ENCODE results near the gene ATP10B. TPM values are rescaled to one million over a fixed set of nuclear protein-coding genes. Genes with fewer than 3 reads are reported as not detected.

The ATP10B gene
- total and polyA plus RNA-seq, 3 experiments from 2014 or later: not detected

- H3K36me3 ChIP-seq (ENCODE audit: insufficient read depth, low read length): no peaks in the 10 kb centered on the region
- no peak for DNase-seq
- CTCF ChIA-PET: no interaction called here
- no peak overlapping the region for H3K27ac ChIP-seq (ENCODE audit: low read depth, low read length)
- POLR2A ChIA-PET: no interaction called here
- H3K27me3 ChIP-seq (ENCODE audit: insufficient read depth, low read length, poor library complexity, severe bottlenecking): no peaks in the 10 kb centered on the region
- Mint-ChIP-seq H3K36me3 (no peaks in the 10 kb centered on the region), H3K27me3 (peaks cover 4 to 5% of the 10 kb centered on the region in 2 donors), H3K27ac (no peak overlapping the region), H3K9me3 (peaks cover 0 to 8% (median 0%) of the 10 kb centered on the region in 5 donors), H3K4me1 (no peaks in the 10 kb centered on the region), H3K4me3 (no peak overlapping the region)
- no peak overlapping the region for H3K4me3 ChIP-seq (ENCODE audit: low read length)
- no peaks in the 10 kb centered on the region for H3K4me1 ChIP-seq (ENCODE audit: insufficient read depth, low read length)
- no peaks in the 10 kb centered on the region for H3K9me3 ChIP-seq (ENCODE audit: low read length)
These were observed 166.8 kb downstream of the ATP10B start for GRCh38 chr5:160685219-160685618.

GRCh38 chr5:160679567-160680309 is 172.3 kb downstream of the ATP10B start:
- Histone ChIP-seq H3K4me3 (ENCODE audit: low read length) (no peak overlapping the region), H3K36me3 (ENCODE audit: insufficient read depth, low read length) (no peaks in the 10 kb centered on the region), H3K27me3 (ENCODE audit: insufficient read depth, low read length, poor library complexity, severe bottlenecking) (no peaks in the 10 kb centered on the region), H3K9me3 (ENCODE audit: low read length) (no peaks in the 10 kb centered on the region), H3K4me1 (ENCODE audit: insufficient read depth, low read length) (no peaks in the 10 kb centered on the region), H3K27ac (ENCODE audit: low read depth, low read length) (no peak overlapping the region)
- Mint-ChIP-seq H3K36me3 (no peaks in the 10 kb centered on the region), H3K4me1 (no peaks in the 10 kb centered on the region), H3K9me3 (no peaks in the 10 kb centered on the region), H3K27me3 (peaks cover 7% of the 10 kb centered on the region in 2 donors), H3K4me3 (no peak overlapping the region), H3K27ac (no peak overlapping the region)
- CTCF ChIA-PET: no interaction called here
- no peak for DNase-seq
- POLR2A ChIA-PET: no interaction called here

DNA sequence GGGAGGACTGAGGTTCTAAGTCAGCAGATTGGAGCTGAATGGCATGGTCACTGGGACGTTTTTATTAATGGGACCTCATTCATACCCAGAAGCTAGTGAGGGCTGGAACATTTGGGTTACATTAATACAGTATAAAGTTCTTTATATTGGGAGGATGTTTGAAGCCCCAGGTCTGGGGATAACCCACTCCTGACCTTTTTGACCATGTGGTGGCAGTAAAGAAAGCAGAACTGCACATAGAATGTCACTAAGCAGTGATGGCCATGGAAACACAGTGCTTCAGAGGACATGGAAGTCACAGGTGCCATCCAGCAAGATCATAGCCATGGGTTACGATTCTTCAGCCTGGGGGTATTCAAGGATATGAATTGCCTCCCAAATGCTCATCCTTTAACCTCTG is 176.0 kb downstream of the ATP10B start:
- Mint-ChIP-seq H3K36me3 (no peaks in the 10 kb centered on the region), H3K27ac (no peak overlapping the region), H3K4me3 (no peak overlapping the region), H3K9me3 (no peaks in the 10 kb centered on the region), H3K4me1 (no peaks in the 10 kb centered on the region), H3K27me3 (peaks cover 4 to 18% of the 10 kb centered on the region in 2 donors)
- ChIA-PET CTCF (no interaction called here), POLR2A (no interaction called here)
- H3K27ac ChIP-seq (ENCODE audit: low read depth, low read length): no peak overlapping the region
- H3K36me3 ChIP-seq (ENCODE audit: insufficient read depth, low read length): no peaks in the 10 kb centered on the region
- H3K27me3 ChIP-seq (ENCODE audit: insufficient read depth, low read length, poor library complexity, severe bottlenecking): no peaks in the 10 kb centered on the region
- no peak for DNase-seq
- H3K9me3 ChIP-seq (ENCODE audit: low read length): no peaks in the 10 kb centered on the region
- no peak overlapping the region for H3K4me3 ChIP-seq (ENCODE audit: low read length)
- no peaks in the 10 kb centered on the region for H3K4me1 ChIP-seq (ENCODE audit: insufficient read depth, low read length)

DNA sequence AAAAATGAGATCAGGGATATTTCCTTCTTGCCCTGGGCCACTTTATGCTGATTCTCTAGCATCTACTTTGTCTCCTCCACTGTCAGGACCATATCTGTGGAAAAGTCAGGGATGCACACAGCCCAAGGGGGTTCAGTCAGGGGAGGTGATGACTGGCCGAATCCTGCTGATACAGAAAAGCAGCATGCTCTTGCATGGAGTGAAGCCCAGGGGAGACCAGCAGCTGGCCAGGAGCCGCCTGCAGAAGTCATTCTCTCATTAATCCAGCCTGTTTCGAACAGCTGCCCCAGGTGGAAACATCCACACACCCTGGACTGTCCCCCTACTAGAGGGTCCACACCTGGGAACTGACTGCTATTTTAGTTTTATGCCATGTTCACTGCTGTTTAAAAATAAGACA is 177.1 kb downstream of the ATP10B start:
- POLR2A ChIA-PET: no interaction called here
- CTCF ChIA-PET: no interaction called here
- no peaks in the 10 kb centered on the region for H3K9me3 Mint-ChIP-seq
- H3K4me1 ChIP-seq (ENCODE audit: insufficient read depth, low read length): no peaks in the 10 kb centered on the region
- H3K9me3 ChIP-seq (ENCODE audit: low read length): no peaks in the 10 kb centered on the region
- no peak overlapping the region for H3K4me3 Mint-ChIP-seq
- H3K36me3 ChIP-seq (ENCODE audit: insufficient read depth, low read length): no peaks in the 10 kb centered on the region
- no peak overlapping the region for H3K27ac Mint-ChIP-seq
- no peak overlapping the region for H3K27ac ChIP-seq (ENCODE audit: low read depth, low read length)
- no peaks in the 10 kb centered on the region for H3K4me1 Mint-ChIP-seq
- no peak for DNase-seq
- H3K27me3 ChIP-seq (ENCODE audit: insufficient read depth, low read length, poor library complexity, severe bottlenecking): no peaks in the 10 kb centered on the region
- no peaks in the 10 kb centered on the region for H3K36me3 Mint-ChIP-seq
- H3K4me3 ChIP-seq (ENCODE audit: low read length): no peak overlapping the region
- peaks cover 4 to 18% of the 10 kb centered on the region in 2 donors for H3K27me3 Mint-ChIP-seq

DNA sequence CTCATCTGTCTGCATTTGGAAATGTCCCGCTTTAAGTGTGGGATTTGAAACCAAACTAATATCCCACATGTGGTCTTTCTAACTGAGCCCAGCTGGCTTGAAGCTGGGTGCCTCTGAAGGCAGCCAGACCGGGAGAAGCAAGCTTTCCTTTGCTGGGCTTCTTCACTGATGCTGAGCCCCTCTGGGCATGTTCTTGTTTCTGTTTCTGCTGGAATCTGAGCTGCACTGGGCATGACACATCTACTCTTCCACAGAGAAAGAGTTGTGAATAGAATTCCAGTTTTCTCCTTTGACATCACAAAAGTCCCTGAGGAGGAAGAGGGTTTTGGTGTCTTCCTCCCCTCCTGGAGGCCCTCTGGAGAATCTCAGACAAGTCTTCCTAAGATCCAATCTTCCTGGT is 179.5 kb downstream of the ATP10B start:
- Histone ChIP-seq H3K27ac (ENCODE audit: low read depth, low read length) (no peak overlapping the region), H3K9me3 (ENCODE audit: low read length) (no peaks in the 10 kb centered on the region), H3K4me1 (ENCODE audit: insufficient read depth, low read length) (no peaks in the 10 kb centered on the region), H3K36me3 (ENCODE audit: insufficient read depth, low read length) (no peaks in the 10 kb centered on the region), H3K27me3 (ENCODE audit: insufficient read depth, low read length, poor library complexity, severe bottlenecking) (no peaks in the 10 kb centered on the region), H3K4me3 (ENCODE audit: low read length) (no peak overlapping the region)
- Mint-ChIP-seq H3K27me3 (peaks cover 4 to 18% of the 10 kb centered on the region in 2 donors), H3K9me3 (no peaks in the 10 kb centered on the region), H3K4me1 (no peaks in the 10 kb centered on the region), H3K36me3 (no peaks in the 10 kb centered on the region), H3K4me3 (no peak overlapping the region), H3K27ac (no peak overlapping the region)
- ChIA-PET POLR2A (no interaction called here), CTCF (no interaction called here)
- no peak for DNase-seq

GRCh38 chr5:160668356-160668755 is 183.7 kb downstream of the ATP10B start:
- DNase-seq: no peak
- no peaks in the 10 kb centered on the region for H3K9me3 ChIP-seq (ENCODE audit: low read length)
- Mint-ChIP-seq H3K4me1 (no peaks in the 10 kb centered on the region), H3K9me3 (no peaks in the 10 kb centered on the region), H3K27ac (no peak overlapping the region), H3K36me3 (no peaks in the 10 kb centered on the region), H3K27me3 (peaks cover 0 to 18% of the 10 kb centered on the region in 2 donors), H3K4me3 (no peak overlapping the region)
- H3K4me1 ChIP-seq (ENCODE audit: insufficient read depth, low read length): no peaks in the 10 kb centered on the region
- H3K27ac ChIP-seq (ENCODE audit: low read depth, low read length): no peak overlapping the region
- ChIA-PET POLR2A (no interaction called here), CTCF (no interaction called here)
- H3K4me3 ChIP-seq (ENCODE audit: low read length): no peak overlapping the region
- H3K27me3 ChIP-seq (ENCODE audit: insufficient read depth, low read length, poor library complexity, severe bottlenecking): no peaks in the 10 kb centered on the region
- H3K36me3 ChIP-seq (ENCODE audit: insufficient read depth, low read length): no peaks in the 10 kb centered on the region

- CTCF ChIA-PET: no interaction called here
- H3K27me3 ChIP-seq (ENCODE audit: insufficient read depth, low read length, poor library complexity, severe bottlenecking): no peaks in the 10 kb centered on the region
- no peak overlapping the region for H3K4me3 ChIP-seq (ENCODE audit: low read length)
- Mint-ChIP-seq H3K27me3 (peaks cover 1 to 18% of the 10 kb centered on the region in 2 donors), H3K4me3 (no peak overlapping the region), H3K4me1 (no peaks in the 10 kb centered on the region), H3K36me3 (no peaks in the 10 kb centered on the region), H3K9me3 (no peaks in the 10 kb centered on the region), H3K27ac (no peak overlapping the region)
- POLR2A ChIA-PET: no interaction called here
- H3K9me3 ChIP-seq (ENCODE audit: low read length): no peaks in the 10 kb centered on the region
- no peak for DNase-seq
- H3K36me3 ChIP-seq (ENCODE audit: insufficient read depth, low read length): no peaks in the 10 kb centered on the region
- H3K4me1 ChIP-seq (ENCODE audit: insufficient read depth, low read length): no peaks in the 10 kb centered on the region
- no peak overlapping the region for H3K27ac ChIP-seq (ENCODE audit: low read depth, low read length)
These were observed 184.9 kb downstream of the ATP10B start for GRCh38 chr5:160667160-160667559.

- Histone ChIP-seq H3K27ac (ENCODE audit: low read depth, low read length) (no peak overlapping the region), H3K4me3 (ENCODE audit: low read length) (no peak overlapping the region), H3K4me1 (ENCODE audit: insufficient read depth, low read length) (no peaks in the 10 kb centered on the region), H3K36me3 (ENCODE audit: insufficient read depth, low read length) (no peaks in the 10 kb centered on the region), H3K9me3 (ENCODE audit: low read length) (no peaks in the 10 kb centered on the region), H3K27me3 (ENCODE audit: insufficient read depth, low read length, poor library complexity, severe bottlenecking) (no peaks in the 10 kb centered on the region)
- H3K4me1 Mint-ChIP-seq: no peaks in the 10 kb centered on the region
- POLR2A ChIA-PET: no interaction called here
- H3K9me3 Mint-ChIP-seq: peaks cover 0 to 2% (median 0%) of the 10 kb centered on the region in 5 donors
- no peaks in the 10 kb centered on the region for H3K36me3 Mint-ChIP-seq
- no peak overlapping the region for H3K4me3 Mint-ChIP-seq
- H3K27me3 Mint-ChIP-seq: peaks cover 1 to 15% of the 10 kb centered on the region in 2 donors
- CTCF ChIA-PET: no interaction called here
- DNase-seq: no peak
- no peak overlapping the region for H3K27ac Mint-ChIP-seq
These were observed 186.6 kb downstream of the ATP10B start for GRCh38 chr5:160665460-160665859.
